NCI-H2107 treated with DMSO at 0.1 percent for 48 hours (cell line): ENCODE measurements around the gene SPCS3.
A peak's percentile ranks its signal among the peaks of the same experiment; 100 is the strongest.
"Not testable (repeated sequence)": the region's sequence is repeated elsewhere in the genome, so short reads cannot be mapped to it uniquely, and the experiment has no call there.

ENCODE experiments used
- DNase-seq: peaks from one replicate; lab custom pipeline; 2025; ENCODE audit not compliant: unreplicated experiment; lab: John Stamatoyannopoulos, UW

Gene SPCS3

GRCh38 chr4:176345346-176345745 is 25.6 kb downstream of the SPCS3 start:
- DNase-seq, result not testable (repeated sequence)

DNA sequence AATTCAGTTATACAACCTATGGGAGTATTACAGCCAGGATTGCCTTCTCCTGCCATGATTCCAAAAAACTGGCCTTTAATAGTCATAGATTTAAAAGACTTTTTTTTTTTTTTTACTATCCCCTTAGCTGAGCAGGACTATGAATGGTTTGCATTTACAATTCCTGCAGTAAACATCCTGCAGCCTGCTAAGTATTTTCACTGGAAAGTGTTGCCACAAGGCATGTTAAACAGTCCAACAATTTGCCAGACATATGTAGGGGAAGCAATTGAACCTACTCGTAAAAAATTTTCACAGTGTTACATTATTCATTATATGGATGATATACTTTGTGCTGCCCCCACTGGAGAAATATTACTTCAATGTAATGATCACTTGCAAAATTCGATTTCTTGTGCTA is 27.1 kb downstream of the SPCS3 start:
- DNase-seq, result not testable (repeated sequence)

DNA sequence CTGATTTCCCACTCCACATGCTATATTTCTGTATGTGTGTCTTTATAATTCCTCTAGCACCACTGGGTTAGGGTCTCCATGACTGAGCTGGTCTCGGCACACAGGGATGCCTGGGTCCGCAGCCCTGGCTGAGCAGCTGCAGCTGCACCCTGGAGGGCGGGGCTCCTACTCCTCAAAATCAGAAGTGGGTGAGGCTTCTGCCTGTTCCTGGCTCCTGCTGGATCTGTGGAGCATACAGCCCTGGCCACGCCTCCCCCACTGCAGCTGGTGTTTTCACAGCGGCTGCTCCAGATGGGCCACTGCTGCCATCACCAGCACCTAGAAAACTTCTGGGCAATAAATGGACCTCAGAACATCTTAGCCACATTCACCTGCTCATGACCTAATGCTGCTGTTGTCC is 30.9 kb downstream of the SPCS3 start:
- no peak for DNase-seq

DNA sequence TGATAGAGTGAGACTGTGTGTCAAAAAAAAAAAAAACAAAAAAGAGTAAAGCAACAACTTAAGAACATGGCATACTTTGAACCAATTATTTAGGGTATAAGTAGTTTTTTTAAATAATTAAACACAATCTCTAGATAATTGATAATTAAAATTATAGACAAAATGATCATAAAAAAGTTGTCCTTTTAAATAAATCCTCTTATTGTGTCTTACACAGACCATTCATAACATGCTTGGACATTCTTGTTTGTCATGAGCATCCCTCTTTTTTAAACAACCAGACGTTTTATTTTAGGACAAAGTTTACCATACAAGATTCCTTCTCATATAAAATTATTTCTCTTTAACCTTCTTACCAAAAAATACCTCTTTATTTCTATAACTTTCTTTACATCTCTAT is 35.1 kb downstream of the SPCS3 start:
- DNase-seq, result no peak

- no peak for DNase-seq
These were observed 37.8 kb downstream of the SPCS3 start for GRCh38 chr4:176357359-176358082.

- DNase-seq, result no peak
These were observed 38.3 kb downstream of the SPCS3 start for GRCh38 chr4:176358083-176358469.

GRCh38 chr4:176359590-176359989 is 39.8 kb downstream of the SPCS3 start:
- DNase-seq, result no peak

DNA sequence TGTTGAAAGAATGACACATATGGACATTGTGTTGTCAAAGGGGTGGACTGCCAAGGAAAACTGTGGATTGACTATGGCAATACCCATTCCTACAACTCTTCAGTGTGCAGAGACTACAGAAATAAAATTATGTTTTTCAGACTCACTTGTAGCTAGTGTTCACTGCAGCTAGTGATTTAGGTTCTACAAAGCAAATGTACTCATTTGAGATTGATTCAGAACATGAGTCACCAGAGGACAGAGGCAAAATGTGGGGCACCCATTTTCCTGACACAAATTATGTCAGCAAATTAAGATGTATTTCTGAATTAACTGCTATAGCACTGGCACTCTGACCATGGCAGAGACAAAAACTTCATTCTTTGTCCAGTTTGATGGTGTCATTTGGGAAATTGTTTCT is 40.7 kb downstream of the SPCS3 start:
- no peak for DNase-seq

DNA sequence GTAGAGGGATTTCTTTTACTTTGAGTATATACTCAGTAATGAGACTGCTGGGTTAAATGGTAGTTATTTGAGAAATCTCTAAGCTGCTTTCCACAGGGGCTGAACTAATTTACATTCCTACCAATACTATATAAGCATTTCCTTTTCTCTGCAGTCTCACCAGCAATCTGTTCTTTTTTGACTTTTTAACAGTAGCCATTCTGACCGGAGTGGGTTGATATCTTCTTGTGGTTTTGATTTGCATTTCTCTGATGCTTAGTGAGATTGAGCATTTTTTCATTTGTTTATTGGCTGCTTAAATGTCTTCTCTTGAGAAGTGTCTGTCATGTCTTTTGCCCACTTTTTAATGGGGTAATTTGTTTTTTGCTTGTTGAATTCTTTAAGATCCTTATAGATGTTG is 43.3 kb downstream of the SPCS3 start:
- DNase-seq, result no peak

DNA sequence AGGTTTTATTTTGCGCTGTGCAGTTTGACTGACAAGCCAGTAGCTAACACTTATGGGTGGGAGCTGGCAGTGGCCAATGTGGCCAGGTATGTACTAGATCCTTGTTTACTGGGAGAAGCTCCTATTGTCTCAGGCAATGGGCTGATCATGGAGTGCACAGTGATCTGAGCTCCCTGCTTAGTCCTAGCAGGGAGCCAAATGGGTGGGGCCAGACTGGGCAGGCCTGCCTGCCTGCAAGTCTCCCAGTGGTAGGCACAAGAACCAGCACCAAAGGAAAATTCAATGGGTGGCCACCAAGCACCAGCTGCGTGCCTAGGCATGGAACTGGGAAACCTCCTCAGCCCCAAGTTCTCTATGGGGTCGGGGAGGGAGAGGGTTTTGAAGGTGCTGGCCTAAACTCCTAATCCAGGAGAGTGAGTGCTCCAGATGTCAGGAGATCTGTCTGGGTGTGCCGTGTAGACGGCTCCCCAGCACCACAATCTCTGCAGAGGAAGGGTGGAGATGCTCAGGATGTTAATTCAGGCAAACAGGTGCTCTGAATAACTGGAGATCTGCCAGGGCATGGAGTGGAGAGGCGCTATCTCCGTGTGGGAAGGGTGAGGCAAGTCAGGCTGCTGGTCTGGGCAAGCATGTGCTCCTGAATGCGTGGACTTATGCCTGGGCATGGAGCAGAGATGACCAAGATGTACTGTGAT is 48.2 kb downstream of the SPCS3 start:
- DNase-seq, result no peak

DNA sequence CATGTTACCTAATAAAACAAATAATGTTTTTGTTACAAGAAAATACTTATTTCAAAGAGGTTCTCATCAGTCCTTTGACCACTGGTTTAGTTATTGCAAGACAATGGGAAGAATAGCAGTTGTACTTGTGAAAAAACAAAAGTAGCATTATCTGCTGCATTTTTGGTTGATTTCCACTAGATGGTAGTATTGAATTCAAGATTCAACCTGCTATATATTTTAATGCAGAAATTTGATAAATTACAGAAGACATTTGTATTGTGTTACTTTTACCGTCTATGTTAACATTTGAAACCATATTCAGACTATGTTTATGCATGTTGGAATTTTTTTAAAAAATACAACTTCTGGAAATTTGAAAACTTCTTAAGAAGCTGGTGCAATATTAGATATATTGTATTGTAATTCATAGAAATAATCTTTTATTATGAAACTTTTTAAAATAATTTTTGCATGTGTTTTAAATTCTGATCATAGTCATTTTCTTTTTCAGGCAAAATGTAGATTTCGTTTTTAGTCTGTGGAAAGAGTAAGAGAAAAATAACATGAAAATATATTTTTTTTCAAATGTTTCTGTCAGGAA is 56.4 kb downstream of the SPCS3 start:
- DNase-seq, result peak; percentile 3

DNA sequence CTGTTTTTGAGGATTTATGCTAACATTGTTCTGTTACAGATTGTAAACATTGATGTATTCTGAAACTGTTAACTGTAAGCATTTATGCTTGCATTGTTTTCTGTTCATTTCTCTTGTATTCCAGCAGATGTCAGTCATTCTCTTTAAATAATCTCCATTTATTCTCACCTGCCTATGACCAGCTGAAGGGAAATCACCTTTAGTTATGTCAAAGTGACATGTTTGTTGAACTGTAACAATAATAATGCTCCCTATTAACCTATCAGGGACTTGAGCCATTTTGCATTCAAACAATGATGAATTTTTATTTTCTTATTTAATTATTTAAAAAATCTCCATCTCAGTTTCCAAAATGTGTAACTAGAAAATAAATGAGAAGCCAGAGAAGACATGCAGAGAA is 58.0 kb downstream of the SPCS3 start:
- DNase-seq, result peak; percentile 15

DNA sequence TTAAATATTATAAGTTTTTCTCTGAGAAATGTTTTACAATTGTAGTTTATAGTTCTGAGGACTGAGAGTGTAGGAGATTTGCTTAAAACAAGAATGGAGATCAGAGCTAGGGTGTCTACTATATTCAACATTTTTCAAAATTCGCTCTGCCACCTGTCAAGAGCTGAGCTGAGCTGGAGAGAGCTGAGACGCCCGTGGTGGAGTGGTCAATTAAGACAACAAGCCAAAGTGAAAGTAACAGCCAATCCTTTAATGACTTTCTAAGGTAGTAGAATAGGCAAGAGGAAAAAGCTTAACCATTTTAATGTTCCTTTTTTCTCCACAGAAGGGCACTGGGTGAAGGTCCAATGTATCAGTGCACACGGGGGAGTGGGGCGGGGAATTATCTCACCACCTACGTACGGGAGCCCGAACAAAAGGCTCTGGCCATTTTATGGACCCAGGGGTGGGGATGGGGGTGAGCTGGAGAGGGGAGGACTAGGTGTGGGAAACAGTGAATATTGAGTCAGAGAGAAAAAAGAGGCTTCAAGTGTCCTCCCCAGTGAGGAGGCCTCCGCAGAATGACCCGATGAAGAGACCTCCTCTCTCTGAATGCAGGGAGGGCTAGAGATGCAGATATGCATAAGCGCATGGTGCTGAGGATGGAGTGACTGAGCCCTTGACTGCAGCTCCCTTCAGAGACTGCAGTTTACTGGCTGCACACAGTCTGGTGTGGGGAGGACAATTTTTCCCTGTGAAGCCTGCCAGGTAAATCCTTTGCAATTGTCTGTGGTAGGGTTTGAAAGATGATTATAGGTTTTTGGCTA is 60.8 kb downstream of the SPCS3 start:
- peak; percentile 4 for DNase-seq
